K562 (cell line): ENCODE data around the gene ZNF558. TPM values are rescaled to one million over a fixed set of nuclear protein-coding genes. Genes with fewer than 3 reads are reported as not detected.

Source experiments
- ATAC-seq: fragments of 200-7000 bp; cut with Tn5 transposase; 3 replicates; pipeline ENCODE4 v1.9.1; 2020; ENCODE audit warnings: moderate library complexity
- BruUV-seq: library from RNA; stranded (reverse); fragments of 400-500 nt; replicated peaks from 2 replicates; lab custom pipeline; 2021; lab: Mats Ljungman, UMichigan
- CTCF ChIA-PET: fragments of 300-600 bp; formaldehyde crosslinking; extraction: SDS; loops from one replicate; lab custom pipeline; 2021; ENCODE audit warnings: low intra/inter-chr PET ratio; lab: Yijun Ruan, JAX
- POLR2A ChIA-PET: fragments of 300-600, 350-650 bp; sonication (Branson Sonifier 250); formaldehyde crosslinking; extraction: SDS; loops from one replicate; lab custom pipeline; 2021; ENCODE audit warnings: antibody characterized with exemption, inconsistent platforms; lab: Yijun Ruan, JAX
- DNase-seq, 4 experiments: peaks; one replicate each; pipeline versions ENCODE4 v3.0.0 to v3.0.0-alpha.2; 2011 to 2018; ENCODE audit warnings: low spot score in 3 of 4, mixed read lengths in 3 of 4; ENCODE audit errors: extremely low read depth in 1 of 4
- FAIRE-seq: peaks from 2 replicates; lab custom pipeline; 2011; peaks lifted over from hg19 to GRCh38; lab: Jason Lieb, UNC
- H2AFZ ChIP-seq: 2 replicates; pipeline ENCODE4 v1.6.0; 2011; ENCODE audit warnings: low read depth, low read length, control low read depth, inconsistent platforms
- H3K27ac ChIP-seq: fragments of 200-600 bp; 3 replicates; pipeline ENCODE4 v1.8.0; 2011; ENCODE audit warnings: low read depth, mild to moderate bottlenecking, control low read depth, inconsistent platforms, low read length, moderate library complexity, mixed read lengths; ENCODE audit errors: extremely low read depth
- H3K27me3 ChIP-seq, 2 experiments: fragments of 300-600 bp in 1 of 2; 2 replicates in 1 of 2; 3 replicates in 1 of 2; pipeline versions ENCODE4 v1.6.0 to v1.8.0; 2011; ENCODE audit warnings: inconsistent platforms in 2 of 2, low read length in 2 of 2, mild to moderate bottlenecking in 1 of 2, mixed read lengths in 1 of 2, moderate library complexity in 1 of 2; ENCODE audit not compliant: control insufficient read depth in 2 of 2, insufficient read depth in 2 of 2
- H3K36me3 ChIP-seq: fragments of 300-600 bp; 3 replicates; pipeline ENCODE4 v1.8.0; 2011; ENCODE audit warnings: mild to moderate bottlenecking, low read length, inconsistent platforms; ENCODE audit not compliant: control insufficient read depth, insufficient read depth
- H3K4me1 ChIP-seq, 2 experiments: fragments of 200-600 bp in 1 of 2; replicated peaks in 1 of 2; 2 replicates in 1 of 2; 3 replicates in 1 of 2; pipeline versions ENCODE4 v1.5.1 to v1.8.0; 2011; ENCODE audit warnings: inconsistent platforms in 2 of 2, low read length in 2 of 2, mild to moderate bottlenecking in 1 of 2, mixed read lengths in 1 of 2, moderate library complexity in 1 of 2; ENCODE audit not compliant: control insufficient read depth in 2 of 2, insufficient read depth in 2 of 2
- H3K4me2 ChIP-seq: 2 replicates; pipeline ENCODE4 v1.6.1; 2011; ENCODE audit warnings: low read length, control low read depth, inconsistent platforms, mixed read lengths; ENCODE audit not compliant: insufficient read depth
- H3K4me3 ChIP-seq: fragments of 200-600 bp; sonication (generic), shearing (Covaris generic); 2 replicates; pipeline ENCODE4 v1.5.1; 2016; ENCODE audit warnings: control low read depth, inconsistent platforms
- H3K79me2 ChIP-seq: fragments of 200-600 bp; 3 replicates; pipeline ENCODE4 v1.8.0; 2011; ENCODE audit warnings: low read length, inconsistent platforms; ENCODE audit not compliant: control insufficient read depth, insufficient read depth
- H3K9ac ChIP-seq, 2 experiments: 2 replicates each; pipeline versions ENCODE4 v1.6.0 to v1.6.1; 2011; ENCODE audit warnings: low read depth in 2 of 2, low read length in 2 of 2, control low read depth in 1 of 2, inconsistent platforms in 1 of 2, mild to moderate bottlenecking in 1 of 2, mixed read lengths in 1 of 2; ENCODE audit not compliant: insufficient read depth in 1 of 2
- H3K9me1 ChIP-seq: one replicate; pipeline ENCODE4 v1.6.0; 2011; ENCODE audit warnings: inconsistent platforms, mild to moderate bottlenecking, low read length, moderate library complexity; ENCODE audit not compliant: control insufficient read depth, insufficient read depth
- H3K9me3 ChIP-seq: replicated peaks from 2 replicates; pipeline ENCODE4 v1.5.1; 2011; ENCODE audit warnings: low read depth, low read length, inconsistent platforms; ENCODE audit not compliant: control insufficient read depth, insufficient read depth
- H4K20me1 ChIP-seq: replicated peaks from 2 replicates; pipeline ENCODE4 v1.6.1; 2011; ENCODE audit warnings: low read length, inconsistent platforms, mixed read lengths; ENCODE audit not compliant: control insufficient read depth, insufficient read depth
- EP400 ChIP-seq: fragments of 450-650 bp; IDR thresholded peaks from 2 replicates; pipeline ENCODE4 v1.6.1; 2017; ENCODE audit warnings: antibody characterized with exemption, mild to moderate bottlenecking, moderate library complexity
- GABPB1 ChIP-seq: sonication (generic); formaldehyde crosslinking; IDR thresholded peaks from 2 replicates; pipeline ENCODE4 v1.8.0; 2022; ENCODE audit warnings: mild to moderate bottlenecking, missing genetic modification reagents
- GTF2F1 ChIP-seq: IDR thresholded peaks from 2 replicates; pipeline ENCODE4 v1.6.1; 2011; ENCODE audit warnings: low read depth, low read length, improper control_type of control experiment
- KHSRP ChIP-seq: fragments of 450-650 bp; IDR thresholded peaks from 2 replicates; pipeline ENCODE4 v1.6.1; 2017
- KLF10 ChIP-seq: fragments of 250-450 bp; sonication (Bioruptor Pico); IDR thresholded peaks from 2 replicates; pipeline ENCODE4 v1.6.1; 2021; ENCODE audit warnings: matching md5 sums
- NRF1 ChIP-seq, 2 experiments: fragments of 450-650 bp; IDR thresholded peaks in 1 of 2; conservative IDR thresholded peaks in 1 of 2; 2 replicates each; pipeline ENCODE4 v1.6.1; 2014; ENCODE audit warnings: mild to moderate bottlenecking in 2 of 2
- SRSF9 ChIP-seq: fragments of 200-400 bp; formaldehyde crosslinking; IDR thresholded peaks from 2 replicates; pipeline ENCODE4 v1.6.1; 2017; ENCODE audit warnings: low read depth, low read length, borderline replicate concordance
- TSHZ1 ChIP-seq: fragments of 250-450 bp; sonication (Bioruptor Pico); IDR thresholded peaks from 2 replicates; pipeline ENCODE4 v1.4.0; 2020; ENCODE audit warnings: mild to moderate bottlenecking, moderate library complexity
- ZSCAN32 ChIP-seq: fragments of 450-650 bp; formaldehyde crosslinking; IDR thresholded peaks from 2 replicates; pipeline ENCODE4 v1.4.0; 2020; ENCODE audit warnings: mild to moderate bottlenecking, moderate library complexity
- WGBS: fragments of 100-300 bp; shearing (Covaris generic); methylation state at CpG from one replicate; pipeline ENCODE4 v1.1.6; 2016; ENCODE audit warnings: low coverage, mixed read lengths; ENCODE audit not compliant: insufficient coverage; ENCODE audit errors: missing lambda C conversion rate; 5-methylcytosine and 5-hydroxymethylcytosine counted together
- in situ Hi-C: fragments of 300-500 bp; cut with MboI; formaldehyde crosslinking; loops from 4 replicates; pipeline ENCODE4 v1.15.0; 2018; ENCODE audit warnings: inconsistent platforms, mixed read lengths
- intact Hi-C: fragments of 100-400 bp; cut with micrococcal nuclease; formaldehyde crosslinking; loops from 2 replicates; pipeline ENCODE4 v1.14.2; 2022
- polyA plus RNA-seq, 8 experiments: library from polyadenylated mRNA; depleted of rRNA in 4 of 8; stranded (reverse) in 5 of 8; unstranded in 3 of 8; fragments of >200 nt; fragmentation: Nextera tagmentation in 2 of 8; fragmentation: Illumina TruSeq in 1 of 8; extraction: Ambion mirVana in 2 of 8; extraction: Trizol in 1 of 8; gene quantifications; 2 replicates each; pipeline versions ENCODE4 v1.2.1 to v1.2.3, GENCODE V29; 2011 to 2014; ENCODE audit warnings: inconsistent platforms in 1 of 8, missing spikeins in 1 of 8
- total RNA-seq, 7 experiments: library from RNA; depleted of rRNA in 6 of 7; stranded (reverse); fragments of >200 nt in 6 of 7; fragmentation: Illumina TruSeq in 2 of 7; extraction: Trizol in 2 of 7; gene quantifications; 2 replicates each; pipeline versions ENCODE4 v1.2.1 to v1.2.3, GENCODE V29; 2011 to 2021; ENCODE audit warnings: low replicate concordance in 1 of 7

The ZNF558 gene
- total and polyA plus RNA-seq, 9 of the 15 experiments (the other 6 are each of a cell fraction or from before 2014, with no cell fraction given), result 5.4 to 47.6 (median 21.2) TPM

DNA sequence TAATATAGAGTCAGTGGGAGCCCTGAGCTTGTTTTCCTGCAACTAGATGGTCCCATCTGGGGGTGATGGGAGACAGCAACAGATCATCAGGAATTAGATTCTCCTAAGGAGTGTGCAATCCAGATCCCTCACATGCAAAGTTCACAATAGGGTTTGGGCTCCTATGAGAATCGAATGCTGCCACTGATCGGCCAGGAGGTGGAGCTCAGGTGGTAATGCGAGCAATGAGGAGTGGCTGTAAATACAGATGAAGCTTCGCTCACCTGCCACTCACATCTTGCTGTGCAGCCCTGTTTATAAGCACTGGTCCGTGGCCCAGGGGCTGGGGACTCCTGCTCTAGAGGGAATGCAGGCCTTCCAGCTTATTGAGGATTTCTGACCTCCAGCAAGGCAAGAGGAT lies 5.7 kb downstream of the ZNF558 start:
- ChIA-PET CTCF (no interaction called here), POLR2A (interaction anchor here (0.6 kb wide), 1 partner anchor 11 kb away, joined by 3 read pairs; no protein-coding TSS in a partner anchor)
- no peaks in the 10 kb centered on the region for H4K20me1 ChIP-seq
- no peak overlapping the region for H3K4me2 ChIP-seq
- DNase-seq, result peak in 1 of 4 experiments; percentile 4
- H3K9ac ChIP-seq, result no peak overlapping the region
- no peaks in the 10 kb centered on the region for H3K9me1 ChIP-seq
- peaks cover 0 to 4% of the 10 kb centered on the region in 2 experiments; a peak in 1 of 5 replicates for H3K4me1 ChIP-seq
- no peak overlapping the region for H2AFZ ChIP-seq
- intact Hi-C loops (no loop called here), in situ Hi-C loops (no loop called here)
- H3K27ac ChIP-seq, result no peak overlapping the region
- no TSS peak for BruUV-seq
- H3K4me3 ChIP-seq, result no peak overlapping the region
- no peaks in the 10 kb centered on the region for H3K27me3 ChIP-seq
- WGBS, result 75% methylated on average over 5 of the region's 5 CpGs
- no peaks in the 10 kb centered on the region for H3K79me2 ChIP-seq
- H3K36me3 ChIP-seq, result peaks cover 48% of the 10 kb centered on the region
- no peak for TF ChIP-seq KLF10 (CRISPR knock-in tag)
- FAIRE-seq, result no peak
- H3K9me3 ChIP-seq, result no peaks in the 10 kb centered on the region
- ATAC-seq, result no peak

- Histone ChIP-seq H3K9me3 (no peaks in the 10 kb centered on the region), H3K9me1 (no peaks in the 10 kb centered on the region), H3K36me3 (peaks cover 63% of the 10 kb centered on the region), H3K4me3 (no peak overlapping the region), H3K4me2 (no peak overlapping the region), H3K79me2 (no peaks in the 10 kb centered on the region), H3K9ac (no peak overlapping the region), H4K20me1 (no peaks in the 10 kb centered on the region), H3K27ac (no peak overlapping the region), H3K4me1 (no peaks in the 10 kb centered on the region), H3K27me3 (no peaks in the 10 kb centered on the region), H2AFZ (no peak overlapping the region)
- in situ Hi-C loops (no loop called here), intact Hi-C loops (no loop called here)
- FAIRE-seq, result no peak
- ATAC-seq, result no peak
- no peak for DNase-seq
- 86% methylated on average over 5 of the region's 5 CpGs for WGBS
- ChIA-PET POLR2A (interaction anchor here (1.1 kb wide), 1 partner anchor 9 kb away, joined by 4 read pairs; no protein-coding TSS in a partner anchor), CTCF (no interaction called here)
- BruUV-seq, result no TSS peak
- no peak for TF ChIP-seq SRSF9
- TF ChIP-seq GABPB1, result no peak
- TF ChIP-seq GTF2F1, result no peak
- TF ChIP-seq ZSCAN32 (CRISPR knock-in tag), result no peak
- no peak for TF ChIP-seq NRF1 (conservative IDR thresholded peaks at IDR 0.05 in 1 of 2, IDR thresholded peaks at IDR 0.05 in 1 of 2)
- TF ChIP-seq TSHZ1 (CRISPR knock-in tag), result no peak
- no peak for TF ChIP-seq EP400
- no peak for TF ChIP-seq KHSRP
Observed at GRCh38 chr19:8821748-8822241, 10.3 kb downstream of the ZNF558 start.
